GM12878 (cell line): ENCODE results near the gene OVCA2.

ENCODE experiments used
- CTCF ChIP-seq, 3 experiments: IDR thresholded peaks in 2 of 3; conservative IDR thresholded peaks in 1 of 3; 2 replicates each; pipeline ENCODE4 v1.5.1; 2011; ENCODE audit warnings: low read depth in 3 of 3, low read length in 3 of 3, mild to moderate bottlenecking in 3 of 3, control low read depth in 2 of 3, moderate library complexity in 2 of 3, inconsistent platforms in 1 of 3, mixed read lengths in 1 of 3; ENCODE audit not compliant: control insufficient read depth in 2 of 3, insufficient read depth in 1 of 3; ENCODE audit errors: extremely low read depth in 1 of 3
- GATAD2B ChIP-seq: fragments of 450-650 bp; conservative IDR thresholded peaks from 2 replicates; pipeline ENCODE4 v1.6.1; 2017; ENCODE audit warnings: low read depth, mild to moderate bottlenecking, moderate library complexity
- NR2F1 ChIP-seq: fragments of 450-650 bp; conservative IDR thresholded peaks from 2 replicates; pipeline ENCODE4 v1.6.1; 2017; ENCODE audit warnings: mild to moderate bottlenecking
- PML ChIP-seq: IDR thresholded peaks from 2 replicates; pipeline ENCODE4 v1.6.1; 2012; ENCODE audit warnings: low read length, inconsistent platforms
- TF ChIP-seq, protein P1 (sequence below): IDR thresholded peaks from 2 replicates; pipeline ENCODE4 v1.6.1; 2011; ENCODE audit warnings: mild to moderate bottlenecking, low read depth, low read length, moderate library complexity; ENCODE audit not compliant: insufficient replicate concordance

GRCh38 chr17:2013994-2014317 lies 27.9 kb upstream of the OVCA2 start:
- TF ChIP-seq, protein P1, sequence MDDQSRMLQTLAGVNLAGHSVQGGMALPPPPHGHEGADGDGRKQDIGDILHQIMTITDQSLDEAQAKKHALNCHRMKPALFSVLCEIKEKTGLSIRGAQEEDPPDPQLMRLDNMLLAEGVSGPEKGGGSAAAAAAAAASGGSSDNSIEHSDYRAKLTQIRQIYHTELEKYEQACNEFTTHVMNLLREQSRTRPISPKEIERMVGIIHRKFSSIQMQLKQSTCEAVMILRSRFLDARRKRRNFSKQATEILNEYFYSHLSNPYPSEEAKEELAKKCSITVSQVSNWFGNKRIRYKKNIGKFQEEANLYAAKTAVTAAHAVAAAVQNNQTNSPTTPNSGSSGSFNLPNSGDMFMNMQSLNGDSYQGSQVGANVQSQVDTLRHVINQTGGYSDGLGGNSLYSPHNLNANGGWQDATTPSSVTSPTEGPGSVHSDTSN = no peak
- TF ChIP-seq CTCF (IDR thresholded peaks at IDR 0.05 in 2 of 3, conservative IDR thresholded peaks at IDR 0.05 in 1 of 3; ENCODE audit: control insufficient read depth in 2 of 3, extremely low read depth in 1 of 3, insufficient read depth in 1 of 3, low read depth in 3 of 3, low read length in 3 of 3) = no peak
- TF ChIP-seq NR2F1 = no peak
- TF ChIP-seq GATAD2B = no peak
- no peak for TF ChIP-seq PML
